Anterior cingulate cortex (tissue), 58 donors: ENCODE data around the gene SLC25A30.
"Not testable (repeated sequence)": the region's sequence is repeated elsewhere in the genome, so short reads cannot be mapped to it uniquely, and the experiment has no call there.

ENCODE experiments used
- DNase-seq, 58 donors: peaks; one replicate each; lab custom pipeline; 2025; lab: John Stamatoyannopoulos, UW

SLC25A30 gene

GRCh38 chr13:45393941-45394570, 24.1 kb downstream of the SLC25A30 start:
- DNase-seq: peak in 32 of 58 donors; percentile 1 to 53 (median 14)

GRCh38 chr13:45392811-45393210, 25.4 kb downstream of the SLC25A30 start:
- DNase-seq: no peak

- no peak for DNase-seq
These were observed 26.2 kb downstream of the SLC25A30 start for GRCh38 chr13:45391926-45392325.

- DNase-seq: not testable (repeated sequence)
These were observed 27.0 kb downstream of the SLC25A30 start for GRCh38 chr13:45391128-45391527.

GRCh38 chr13:45390348-45390747, 27.8 kb downstream of the SLC25A30 start:
- not testable (repeated sequence) for DNase-seq

- DNase-seq: no peak
These were observed 29.5 kb downstream of the SLC25A30 start for GRCh38 chr13:45388664-45389063.

GRCh38 chr13:45386892-45387575, 31.1 kb downstream of the SLC25A30 start:
- DNase-seq: not testable (repeated sequence)

- DNase-seq: no peak
These were observed 32.1 kb downstream of the SLC25A30 start for GRCh38 chr13:45385907-45386553.

- DNase-seq: no peak
These were observed 32.9 kb downstream of the SLC25A30 start for GRCh38 chr13:45385320-45385719.

- no peak for DNase-seq
These were observed 33.5 kb downstream of the SLC25A30 start for GRCh38 chr13:45384474-45385174.

GRCh38 chr13:45382739-45383138, 35.4 kb downstream of the SLC25A30 start:
- DNase-seq: not testable (repeated sequence)

GRCh38 chr13:45381196-45381595, 37.0 kb downstream of the SLC25A30 start:
- DNase-seq: no peak

- DNase-seq: not testable (repeated sequence)
These were observed 37.5 kb downstream of the SLC25A30 start for GRCh38 chr13:45380708-45381107.

GRCh38 chr13:45379516-45379915, 38.7 kb downstream of the SLC25A30 start:
- DNase-seq: not testable (repeated sequence)

GRCh38 chr13:45378786-45379185, 39.4 kb downstream of the SLC25A30 start:
- not testable (repeated sequence) for DNase-seq

GRCh38 chr13:45377314-45377713, 40.9 kb downstream of the SLC25A30 start:
- DNase-seq: not testable (repeated sequence)

GRCh38 chr13:45376651-45377050, 41.5 kb downstream of the SLC25A30 start:
- DNase-seq: not testable (repeated sequence)

GRCh38 chr13:45374917-45375316, 43.3 kb downstream of the SLC25A30 start:
- DNase-seq: no peak

GRCh38 chr13:45373162-45373547, 45.0 kb downstream of the SLC25A30 start:
- no peak for DNase-seq

- DNase-seq: no peak
These were observed 45.7 kb downstream of the SLC25A30 start for GRCh38 chr13:45372189-45373161.
